Subcutaneous abdominal adipose tissue (tissue), 5 donors: Measurements from ENCODE around the gene HHIPL1.

Source experiments
- H3K27ac ChIP-seq: one replicate; pipeline ENCODE4 v1.7.0; 2013; ENCODE audit warnings: low read depth, mild to moderate bottlenecking, inconsistent platforms, low read length, moderate library complexity
- H3K27me3 ChIP-seq, 5 donors: one replicate each; pipeline ENCODE4 v1.7.0; 2013; ENCODE audit warnings: low read length in 5 of 5, inconsistent platforms in 1 of 5; ENCODE audit not compliant: control insufficient read depth in 5 of 5, insufficient read depth in 4 of 5
- H3K36me3 ChIP-seq, 5 donors: one replicate each; pipeline ENCODE4 v1.7.0; 2013; ENCODE audit warnings: low read length in 5 of 5; ENCODE audit not compliant: control insufficient read depth in 5 of 5, insufficient read depth in 5 of 5
- H3K4me1 ChIP-seq, 5 donors: one replicate each; pipeline ENCODE4 v1.7.0; 2013; ENCODE audit warnings: low read length in 5 of 5, mild to moderate bottlenecking in 3 of 5, moderate library complexity in 1 of 5; ENCODE audit not compliant: control insufficient read depth in 5 of 5, insufficient read depth in 5 of 5
- H3K4me3 ChIP-seq, 5 donors: one replicate each; pipeline ENCODE4 v1.7.0; 2013; ENCODE audit warnings: low read length in 5 of 5, low read depth in 1 of 5
- H3K9ac ChIP-seq, 5 donors: one replicate each; pipeline ENCODE4 v1.7.0; 2013; ENCODE audit warnings: low read length in 5 of 5, mild to moderate bottlenecking in 4 of 5, moderate library complexity in 3 of 5
- H3K9me3 ChIP-seq, 5 donors: one replicate each; pipeline ENCODE4 v1.7.0; 2013; ENCODE audit warnings: low read length in 5 of 5; ENCODE audit not compliant: control insufficient read depth in 5 of 5
- donor health status: healthy.
- donor health status: healthy.
- donor health status: healthy.
- donor health status: healthy.
- donor health status: healthy.

Gene HHIPL1

GRCh38 chr14:99664937-99665273 is 20.0 kb downstream of the HHIPL1 start:
- no peak overlapping the region for H3K9ac ChIP-seq
- H3K9me3 ChIP-seq = no peaks in the 10 kb centered on the region
- peaks cover 0 to 22% (median 9%) of the 10 kb centered on the region in 5 donors for H3K27me3 ChIP-seq
- H3K4me3 ChIP-seq = no peak overlapping the region
- peaks cover 0 to 5% (median 0%) of the 10 kb centered on the region in 5 donors for H3K4me1 ChIP-seq
- peaks cover 0 to 11% (median 6%) of the 10 kb centered on the region in 5 donors for H3K36me3 ChIP-seq
- no peak overlapping the region for H3K27ac ChIP-seq

GRCh38 chr14:99666533-99666932 is 21.6 kb downstream of the HHIPL1 start:
- peaks cover 0 to 12% (median 0%) of the 10 kb centered on the region in 5 donors for H3K27me3 ChIP-seq
- no peak overlapping the region for H3K27ac ChIP-seq
- H3K4me3 ChIP-seq = no peak overlapping the region
- peaks cover 3 to 10% (median 7%) of the 10 kb centered on the region in 5 donors for H3K4me1 ChIP-seq
- H3K9ac ChIP-seq = no peak overlapping the region
- no peaks in the 10 kb centered on the region for H3K9me3 ChIP-seq
- H3K36me3 ChIP-seq = peaks cover 0 to 11% (median 6%) of the 10 kb centered on the region in 5 donors

GRCh38 chr14:99667045-99667444 is 22.1 kb downstream of the HHIPL1 start:
- Histone ChIP-seq H3K27ac (no peak overlapping the region), H3K9me3 (no peaks in the 10 kb centered on the region), H3K4me1 (peaks cover 6 to 15% (median 12%) of the 10 kb centered on the region in 5 donors), H3K9ac (no peak overlapping the region), H3K36me3 (peaks cover 0 to 11% (median 6%) of the 10 kb centered on the region in 5 donors), H3K4me3 (no peak overlapping the region), H3K27me3 (peaks cover 0 to 10% (median 0%) of the 10 kb centered on the region in 5 donors)

- no peaks in the 10 kb centered on the region for H3K9me3 ChIP-seq
- no peak overlapping the region for H3K9ac ChIP-seq
- no peak overlapping the region for H3K4me3 ChIP-seq
- H3K36me3 ChIP-seq = peaks cover 0 to 4% (median 2%) of the 10 kb centered on the region in 5 donors
- peaks cover 0 to 2% (median 0%) of the 10 kb centered on the region in 5 donors for H3K27me3 ChIP-seq
- no peak overlapping the region for H3K27ac ChIP-seq
- H3K4me1 ChIP-seq = peaks cover 6 to 19% (median 15%) of the 10 kb centered on the region in 5 donors
Measured at GRCh38 chr14:99667821-99668220, 22.9 kb downstream of the HHIPL1 start.

GRCh38 chr14:99668307-99669295 is 23.7 kb downstream of the HHIPL1 start:
- Histone ChIP-seq H3K27me3 (no peaks in the 10 kb centered on the region), H3K9me3 (no peaks in the 10 kb centered on the region), H3K36me3 (peaks cover 0 to 4% (median 0%) of the 10 kb centered on the region in 5 donors), H3K9ac (no peak overlapping the region), H3K4me3 (no peak overlapping the region), H3K27ac (no peak overlapping the region), H3K4me1 (peaks cover 6 to 22% (median 15%) of the 10 kb centered on the region in 5 donors)

- H3K9ac ChIP-seq = no peak overlapping the region
- H3K27me3 ChIP-seq = peaks cover 0 to 5% (median 0%) of the 10 kb centered on the region in 5 donors
- H3K4me3 ChIP-seq = no peak overlapping the region
- peaks cover 6 to 22% (median 15%) of the 10 kb centered on the region in 5 donors for H3K4me1 ChIP-seq
- H3K9me3 ChIP-seq = no peaks in the 10 kb centered on the region
- peaks cover 0 to 4% (median 0%) of the 10 kb centered on the region in 5 donors for H3K36me3 ChIP-seq
- no peak overlapping the region for H3K27ac ChIP-seq
Measured at GRCh38 chr14:99670361-99671234, 25.7 kb downstream of the HHIPL1 start.

GRCh38 chr14:99671235-99672224 is 26.6 kb downstream of the HHIPL1 start:
- H3K9me3 ChIP-seq = no peaks in the 10 kb centered on the region
- H3K4me1 ChIP-seq = peaks cover 6 to 22% (median 15%) of the 10 kb centered on the region in 5 donors
- H3K9ac ChIP-seq = no peak overlapping the region
- peaks cover 0 to 4% (median 0%) of the 10 kb centered on the region in 5 donors for H3K36me3 ChIP-seq
- H3K27ac ChIP-seq = no peak overlapping the region
- H3K4me3 ChIP-seq = no peak overlapping the region
- peaks cover 0 to 13% (median 0%) of the 10 kb centered on the region in 5 donors for H3K27me3 ChIP-seq

GRCh38 chr14:99672506-99673304 is 27.8 kb downstream of the HHIPL1 start:
- Histone ChIP-seq H3K4me1 (peaks cover 6 to 22% (median 17%) of the 10 kb centered on the region in 5 donors), H3K4me3 (no peak overlapping the region), H3K27me3 (peaks cover 0 to 16% (median 2%) of the 10 kb centered on the region in 5 donors), H3K9me3 (peaks cover 0 to 7% (median 3%) of the 10 kb centered on the region in 5 donors), H3K36me3 (peaks cover 0 to 4% (median 0%) of the 10 kb centered on the region in 5 donors), H3K9ac (no peak overlapping the region), H3K27ac (no peak overlapping the region)
